Measurements from ENCODE around the gene NF1. TPM values are rescaled to one million over a fixed set of nuclear protein-coding genes. Genes with fewer than 3 reads are reported as not detected.

Gene NF1
- total and polyA plus RNA-seq, 2 donors (not counting 1 experiment from before 2014, with no cell fraction given) = 10.8 to 27.7 TPM

DNA sequence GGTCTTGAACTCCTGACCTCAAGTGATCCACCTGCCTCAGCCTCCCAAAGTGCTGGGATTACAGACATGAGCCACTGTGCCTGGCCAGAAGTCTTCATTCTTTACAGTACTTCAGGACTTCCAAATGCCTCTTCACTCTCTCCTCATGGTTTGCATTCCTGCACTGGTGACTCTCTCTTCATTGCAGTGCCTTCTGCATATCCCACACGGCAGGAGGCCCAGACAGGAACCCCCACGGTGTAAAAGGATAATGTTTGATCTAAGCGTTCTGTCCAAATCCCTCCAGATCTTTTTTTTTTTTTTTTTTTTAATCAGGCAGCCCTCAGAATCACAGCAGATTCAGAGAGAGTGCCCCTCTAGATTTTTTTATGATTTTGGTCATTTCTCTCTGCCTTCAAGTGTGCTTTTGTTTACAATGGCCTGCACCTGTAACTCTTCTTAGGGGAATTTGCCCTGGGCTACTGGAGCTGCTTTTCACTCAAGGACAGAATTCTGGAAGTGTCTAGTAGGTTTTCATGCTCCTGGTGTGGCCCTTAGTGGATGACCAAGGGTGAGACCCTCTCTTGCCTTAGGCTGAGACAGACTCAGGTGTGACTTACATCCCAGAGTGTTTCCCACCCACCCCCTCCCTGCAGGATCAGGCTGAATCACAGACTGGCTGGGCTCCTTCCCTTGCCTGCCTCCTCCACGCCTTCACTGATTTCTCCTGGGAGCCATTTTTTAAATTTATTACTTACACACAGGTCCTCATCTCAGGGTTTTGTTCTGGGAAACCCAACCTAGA lies 19.8 kb upstream of the NF1 start:
- Histone ChIP-seq H4K20me1 (ENCODE audit: control insufficient read depth, insufficient read depth, low read length, poor library complexity, severe bottlenecking) (no peaks in the 10 kb centered on the region), H3K4me1 (ENCODE audit: control insufficient read depth in 2 of 2, insufficient read depth in 2 of 2, low read length in 2 of 2) (no peaks in the 10 kb centered on the region), H3K9me3 (ENCODE audit: control extremely low read depth in 1 of 3, control insufficient read depth in 2 of 3, insufficient read depth in 1 of 3, low read length in 2 of 3) (no peaks in the 10 kb centered on the region), H2AFZ (ENCODE audit: insufficient read depth, low read depth, low read length, poor library complexity, severe bottlenecking) (no peak overlapping the region), H3K4me2 (replicated peaks; ENCODE audit: low read depth, low read length, poor library complexity, severe bottlenecking) (no peak overlapping the region), H3K79me2 (ENCODE audit: control insufficient read depth, insufficient read depth, low read length) (no peaks in the 10 kb centered on the region), H3K36me3 (replicated peaks in 1 of 2; ENCODE audit: control extremely low read depth in 1 of 2, control insufficient read depth in 1 of 2, extremely low read depth in 1 of 2, insufficient read depth in 2 of 2, low read length in 1 of 2) (no peaks in the 10 kb centered on the region), H3K27ac (ENCODE audit: low read length in 2 of 2) (no peak overlapping the region), H3K9ac (ENCODE audit: low read length) (no peak overlapping the region), H3K27me3 (replicated peaks in 1 of 4; ENCODE audit: control extremely low read depth in 1 of 4, control insufficient read depth in 3 of 4, insufficient read depth in 4 of 4, low read length in 3 of 4) (no peaks in the 10 kb centered on the region), H3K4me3 (ENCODE audit: control extremely low read depth in 1 of 5, extremely low read depth in 1 of 5, insufficient read depth in 1 of 5, low read depth in 2 of 5, low read length in 4 of 5) (no peak overlapping the region)
- ATAC-seq (ENCODE audit: low read depth) = no peak
- Mint-ChIP-seq H3K9me3 (ENCODE audit: insufficient read depth) (no peaks in the 10 kb centered on the region), H3K27me3 (no peaks in the 10 kb centered on the region), H3K4me3 (no peak overlapping the region), H3K4me1 (no peaks in the 10 kb centered on the region), H3K27ac (no peak overlapping the region)
- WGBS (ENCODE audit: insufficient coverage) = 92% methylated on average over 2 of the region's 4 CpGs
- ChIA-PET POLR2A (no interaction called here), CTCF (no interaction called here)
- DNase-seq = no peak
- intact Hi-C loops (cut with micrococcal nuclease) = no loop called here
- TF ChIP-seq EZH2 (IDR thresholded peaks at IDR 0.05; ENCODE audit: borderline replicate concordance, insufficient read depth, low read depth, low read length, poor library complexity, severe bottlenecking) = no peak

DNA sequence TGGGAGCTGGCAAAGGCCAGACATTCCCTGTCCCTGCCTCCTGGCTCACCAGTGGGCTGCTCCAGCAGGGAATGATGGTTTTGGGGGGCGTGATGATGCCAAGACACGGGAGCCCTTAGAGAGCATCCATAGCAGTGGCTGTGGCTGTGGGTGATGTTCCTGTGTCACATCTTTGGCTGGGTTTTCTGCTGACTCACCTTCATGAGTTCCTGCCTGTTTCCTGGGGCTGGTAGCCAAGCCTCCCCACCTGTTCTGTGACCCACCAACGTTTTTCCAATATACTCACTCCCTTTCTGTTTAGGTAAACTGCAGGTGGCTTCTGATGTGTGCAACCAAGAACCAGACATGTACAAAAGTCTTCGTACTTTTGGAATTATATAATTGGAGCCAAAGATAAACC lies 16.5 kb upstream of the NF1 start:
- H2AFZ ChIP-seq (ENCODE audit: insufficient read depth, low read depth, low read length, poor library complexity, severe bottlenecking) = no peak overlapping the region
- WGBS (ENCODE audit: insufficient coverage) = 18% methylated on average over 2 of the region's 4 CpGs
- no peak overlapping the region for H3K27ac Mint-ChIP-seq
- ATAC-seq (ENCODE audit: low read depth) = no peak
- no peaks in the 10 kb centered on the region for H3K36me3 ChIP-seq (replicated peaks in 1 of 2; ENCODE audit: control extremely low read depth in 1 of 2, control insufficient read depth in 1 of 2, extremely low read depth in 1 of 2, insufficient read depth in 2 of 2, low read length in 1 of 2)
- H3K4me3 ChIP-seq (ENCODE audit: control extremely low read depth in 1 of 5, extremely low read depth in 1 of 5, insufficient read depth in 1 of 5, low read depth in 2 of 5, low read length in 4 of 5) = no peak overlapping the region
- no peak for DNase-seq
- H3K27me3 Mint-ChIP-seq = no peaks in the 10 kb centered on the region
- H4K20me1 ChIP-seq (ENCODE audit: control insufficient read depth, insufficient read depth, low read length, poor library complexity, severe bottlenecking) = no peaks in the 10 kb centered on the region
- no peak overlapping the region for H3K4me2 ChIP-seq (replicated peaks; ENCODE audit: low read depth, low read length, poor library complexity, severe bottlenecking)
- POLR2A ChIA-PET = no interaction called here
- H3K27ac ChIP-seq (ENCODE audit: low read length in 2 of 2) = no peak overlapping the region
- intact Hi-C loops (cut with micrococcal nuclease) = no loop called here
- H3K9ac ChIP-seq (ENCODE audit: low read length) = no peak overlapping the region
- no peaks in the 10 kb centered on the region for H3K9me3 ChIP-seq (ENCODE audit: control extremely low read depth in 1 of 3, control insufficient read depth in 2 of 3, insufficient read depth in 1 of 3, low read length in 2 of 3)
- CTCF ChIA-PET = no interaction called here
- H3K4me3 Mint-ChIP-seq = no peak overlapping the region
- no peaks in the 10 kb centered on the region for H3K79me2 ChIP-seq (ENCODE audit: control insufficient read depth, insufficient read depth, low read length)
- H3K27me3 ChIP-seq (replicated peaks in 1 of 4; ENCODE audit: control extremely low read depth in 1 of 4, control insufficient read depth in 3 of 4, insufficient read depth in 4 of 4, low read length in 3 of 4) = no peaks in the 10 kb centered on the region
- H3K4me1 ChIP-seq (ENCODE audit: control insufficient read depth in 2 of 2, insufficient read depth in 2 of 2, low read length in 2 of 2) = no peaks in the 10 kb centered on the region
- no peaks in the 10 kb centered on the region for H3K9me3 Mint-ChIP-seq (ENCODE audit: insufficient read depth)
- no peaks in the 10 kb centered on the region for H3K4me1 Mint-ChIP-seq
- TF ChIP-seq, protein P1, sequence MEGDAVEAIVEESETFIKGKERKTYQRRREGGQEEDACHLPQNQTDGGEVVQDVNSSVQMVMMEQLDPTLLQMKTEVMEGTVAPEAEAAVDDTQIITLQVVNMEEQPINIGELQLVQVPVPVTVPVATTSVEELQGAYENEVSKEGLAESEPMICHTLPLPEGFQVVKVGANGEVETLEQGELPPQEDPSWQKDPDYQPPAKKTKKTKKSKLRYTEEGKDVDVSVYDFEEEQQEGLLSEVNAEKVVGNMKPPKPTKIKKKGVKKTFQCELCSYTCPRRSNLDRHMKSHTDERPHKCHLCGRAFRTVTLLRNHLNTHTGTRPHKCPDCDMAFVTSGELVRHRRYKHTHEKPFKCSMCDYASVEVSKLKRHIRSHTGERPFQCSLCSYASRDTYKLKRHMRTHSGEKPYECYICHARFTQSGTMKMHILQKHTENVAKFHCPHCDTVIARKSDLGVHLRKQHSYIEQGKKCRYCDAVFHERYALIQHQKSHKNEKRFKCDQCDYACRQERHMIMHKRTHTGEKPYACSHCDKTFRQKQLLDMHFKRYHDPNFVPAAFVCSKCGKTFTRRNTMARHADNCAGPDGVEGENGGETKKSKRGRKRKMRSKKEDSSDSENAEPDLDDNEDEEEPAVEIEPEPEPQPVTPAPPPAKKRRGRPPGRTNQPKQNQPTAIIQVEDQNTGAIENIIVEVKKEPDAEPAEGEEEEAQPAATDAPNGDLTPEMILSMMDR (IDR thresholded peaks at IDR 0.05) = no peak
- no peak for TF ChIP-seq EZH2 (IDR thresholded peaks at IDR 0.05; ENCODE audit: borderline replicate concordance, insufficient read depth, low read depth, low read length, poor library complexity, severe bottlenecking)
